ENCODE results near the gene ZFAND2A.
"Not testable (repeated sequence)": the region's sequence is repeated elsewhere in the genome, so short reads cannot be mapped to it uniquely, and the experiment has no call there.

The ZFAND2A gene

DNA sequence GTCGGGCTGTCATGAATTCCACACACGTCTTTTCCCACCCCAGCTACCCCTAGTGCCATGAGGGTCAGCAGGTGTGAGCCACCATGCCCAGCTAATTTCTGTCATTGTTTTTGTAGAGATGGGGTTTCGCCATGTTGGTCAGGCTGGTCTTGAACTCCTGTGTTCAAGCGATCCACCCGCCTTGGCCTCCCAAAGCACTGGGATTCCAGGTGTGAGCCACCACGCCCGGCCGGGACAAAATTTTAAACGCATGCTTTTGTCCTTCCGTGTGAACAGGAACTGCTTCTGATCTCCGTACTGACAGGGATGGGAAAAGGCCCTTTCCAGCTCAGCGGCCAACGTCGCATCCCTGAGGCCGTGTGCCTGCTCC lies 15.6 kb upstream of the ZFAND2A start:
- no peak for DNase-seq (ENCODE audit: low read depth)

GRCh38 chr7:1174881-1175596 lies 15.0 kb upstream of the ZFAND2A start:
- no peak for DNase-seq (ENCODE audit: low read depth)

DNA sequence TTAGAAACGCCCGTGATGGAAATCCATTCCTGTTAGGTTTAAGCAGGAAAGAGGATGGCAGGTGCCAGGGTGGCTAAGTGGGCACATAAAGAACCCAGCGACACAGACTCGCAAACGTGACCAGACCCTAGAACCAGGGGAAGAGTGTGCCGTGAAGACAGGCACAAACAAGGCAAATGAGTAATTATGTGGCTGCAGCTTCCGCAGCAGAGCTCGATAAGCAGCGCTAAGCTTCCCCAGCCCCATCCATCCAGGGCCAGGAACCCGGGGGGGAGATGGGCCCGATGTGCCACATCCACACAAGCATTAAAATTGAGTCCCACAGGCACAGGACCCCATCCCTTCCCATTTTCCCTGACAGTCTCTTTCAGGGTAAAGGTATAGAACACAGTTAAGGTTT lies 14.0 kb upstream of the ZFAND2A start:
- no peak for DNase-seq (ENCODE audit: low read depth)

GRCh38 chr7:1172666-1173523 lies 12.9 kb upstream of the ZFAND2A start:
- DNase-seq (ENCODE audit: low read depth) = no peak

DNA sequence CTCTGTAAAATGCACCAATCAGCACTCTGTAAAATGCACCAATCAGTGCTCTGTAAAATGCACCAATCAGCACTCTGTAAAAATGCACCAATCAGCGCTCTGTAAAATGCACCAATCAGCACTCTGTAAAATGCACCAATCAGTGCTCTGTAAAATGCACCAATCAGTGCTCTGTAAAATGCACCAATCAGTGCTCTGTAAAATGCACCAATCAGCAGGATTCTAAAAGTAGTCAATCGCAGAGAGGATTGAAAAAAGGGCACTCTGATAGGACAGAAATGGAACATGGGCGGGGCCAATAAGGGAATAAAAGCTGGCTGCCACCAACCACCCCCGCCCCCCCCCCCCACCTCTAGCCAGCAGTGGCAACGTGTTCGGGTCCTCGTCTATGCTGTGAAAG lies 11.5 kb upstream of the ZFAND2A start:
- DNase-seq (ENCODE audit: low read depth) = not testable (repeated sequence)

DNA sequence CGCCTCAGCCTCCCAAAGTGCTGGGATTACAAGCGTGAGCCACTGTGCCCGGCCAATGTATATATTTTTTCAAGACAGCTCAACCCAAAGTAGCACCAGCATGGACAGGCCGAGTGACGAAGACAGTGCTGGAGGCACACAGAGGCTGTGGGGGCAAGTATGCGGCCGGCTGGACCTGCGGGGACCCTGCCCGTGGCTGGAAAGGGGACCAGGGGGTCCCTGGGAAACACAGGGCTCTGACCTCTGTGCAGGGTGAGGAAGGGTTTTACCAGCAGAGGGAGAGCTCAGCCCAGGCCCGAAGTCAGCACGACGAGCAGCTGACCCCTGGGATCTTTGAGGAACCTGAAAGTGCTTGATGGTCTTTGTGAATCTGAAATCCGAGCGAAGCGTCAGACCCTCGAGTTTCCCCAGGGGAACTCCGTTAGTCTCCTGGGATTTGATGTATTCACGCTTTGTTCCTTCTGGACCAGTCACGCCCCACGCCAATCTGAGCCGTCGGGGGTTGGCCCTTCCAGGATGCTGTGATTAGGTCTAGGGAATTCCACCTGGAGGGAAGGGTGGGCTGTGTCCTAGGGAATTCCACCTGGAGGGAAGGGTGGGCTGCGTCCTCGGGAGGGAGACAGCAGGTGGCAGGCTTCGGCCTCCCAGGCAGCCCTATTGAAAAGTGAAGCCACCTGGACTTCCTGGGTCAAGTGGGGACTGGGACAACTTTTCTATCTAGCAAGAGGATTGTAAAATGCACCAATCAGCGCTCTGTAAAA lies 10.9 kb upstream of the ZFAND2A start:
- no peak for DNase-seq (ENCODE audit: low read depth)

GRCh38 chr7:1169409-1170368 lies 9.7 kb upstream of the ZFAND2A start:
- DNase-seq (ENCODE audit: low read depth) = peak; percentile 92

DNA sequence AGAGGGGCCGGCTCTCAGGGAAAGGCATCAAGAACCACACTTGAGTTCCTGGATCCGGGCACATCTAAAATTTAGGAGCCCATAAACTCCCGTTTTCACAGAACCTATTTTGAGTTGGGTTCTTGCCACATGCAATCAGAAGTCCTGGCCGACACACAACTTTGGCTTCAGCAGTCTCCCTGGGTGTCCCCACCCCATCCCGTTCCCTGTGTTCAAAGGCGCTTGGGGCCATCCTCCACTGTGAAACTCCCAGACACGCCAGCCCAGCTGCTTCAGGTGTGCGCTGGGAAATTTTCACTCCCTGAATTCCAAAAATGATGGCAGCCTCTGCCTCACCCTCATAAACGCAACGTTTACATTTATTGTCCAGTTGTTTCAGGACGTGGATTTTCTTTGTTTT lies 8.4 kb upstream of the ZFAND2A start:
- no peak for DNase-seq (ENCODE audit: low read depth)

DNA sequence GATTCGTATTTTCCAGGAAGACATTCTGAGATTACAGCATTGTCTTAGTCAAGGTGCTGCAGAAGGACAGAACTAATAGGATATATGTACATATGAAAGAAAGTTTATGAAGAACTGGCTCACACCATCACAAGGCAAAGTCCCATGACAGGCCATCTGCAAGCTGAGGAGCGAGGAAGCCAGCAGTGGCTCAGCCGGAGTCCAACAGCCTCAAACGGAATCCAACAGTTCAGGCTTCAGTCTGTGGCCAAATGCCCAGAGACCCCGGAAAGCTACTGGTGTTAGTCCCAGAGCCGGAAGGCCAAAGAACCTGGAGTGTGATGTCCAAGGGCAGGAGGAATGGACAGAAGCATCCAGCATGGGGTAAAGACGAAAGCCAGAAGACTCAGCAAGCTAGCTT lies 4.4 kb upstream of the ZFAND2A start:
- DNase-seq (ENCODE audit: low read depth) = no peak

DNA sequence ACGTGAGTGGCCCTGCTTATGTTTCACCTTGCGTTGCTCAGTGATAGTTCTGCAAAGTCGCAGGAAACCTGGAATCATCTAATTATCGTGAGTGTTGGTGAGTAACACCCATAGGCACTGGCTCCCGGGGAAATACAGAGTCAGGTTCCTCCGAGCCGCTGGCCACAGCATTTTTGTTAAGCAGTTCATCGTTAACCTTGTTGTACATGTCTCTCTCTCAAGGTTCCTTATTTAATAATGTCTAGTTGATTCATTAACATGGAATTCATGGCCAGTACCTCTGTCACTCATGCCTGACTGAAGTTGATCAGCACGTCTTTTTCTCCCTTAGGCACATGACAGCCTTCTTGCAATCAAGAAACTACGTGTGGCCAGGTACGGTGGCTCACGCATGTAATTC lies 3.1 kb upstream of the ZFAND2A start:
- no peak for DNase-seq (ENCODE audit: low read depth)

- no peak for DNase-seq (ENCODE audit: low read depth)
Observed at GRCh38 chr7:1160670-1161021, 650 bp upstream of the ZFAND2A start.

GRCh38 chr7:1159231-1159630 lies 765 bp downstream of the ZFAND2A start:
- DNase-seq (ENCODE audit: low read depth) = not testable (repeated sequence)

DNA sequence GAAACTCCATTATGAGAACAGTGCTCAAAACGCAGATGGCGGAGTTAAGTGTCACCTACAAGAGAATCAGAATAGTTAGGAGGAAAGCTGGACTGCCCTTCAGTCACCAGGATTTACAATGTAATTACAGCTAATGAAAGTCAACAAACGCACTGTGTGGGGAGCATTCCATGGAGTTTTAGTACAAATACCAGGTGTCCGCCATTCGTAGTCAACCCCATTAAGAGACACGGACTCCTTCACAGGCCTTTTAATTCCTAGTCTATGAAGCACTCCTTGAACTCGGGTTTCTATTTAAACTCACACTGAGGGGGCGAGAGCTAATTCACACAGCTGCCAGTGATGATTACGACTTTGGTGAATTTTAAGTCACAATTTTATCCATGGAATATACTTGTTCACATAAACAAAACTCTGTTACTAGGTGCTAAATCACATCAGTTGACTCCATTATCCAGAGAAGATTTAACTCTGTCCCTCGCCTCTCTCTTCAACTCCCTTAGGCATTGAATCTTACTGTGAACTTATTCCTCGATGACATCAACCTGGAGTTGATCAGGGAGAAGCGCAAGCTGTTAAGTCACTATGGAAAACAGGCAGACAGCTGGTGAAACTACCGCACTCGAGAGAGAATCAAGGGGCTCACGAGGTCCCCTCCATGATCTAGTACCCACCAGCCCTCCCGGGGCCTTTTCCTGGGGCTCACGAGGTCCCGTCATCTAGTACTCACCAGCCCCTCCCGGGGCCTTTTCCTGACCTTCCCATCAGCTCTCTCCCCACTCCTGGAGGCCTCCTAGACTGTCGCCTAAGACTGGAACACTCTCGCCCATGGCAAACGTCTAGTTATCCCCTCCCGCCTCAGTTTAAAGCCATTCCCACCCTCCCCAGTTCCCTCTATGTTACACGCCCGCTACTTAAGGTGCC lies 1.5 kb downstream of the ZFAND2A start:
- no peak for DNase-seq (ENCODE audit: low read depth)

DNA sequence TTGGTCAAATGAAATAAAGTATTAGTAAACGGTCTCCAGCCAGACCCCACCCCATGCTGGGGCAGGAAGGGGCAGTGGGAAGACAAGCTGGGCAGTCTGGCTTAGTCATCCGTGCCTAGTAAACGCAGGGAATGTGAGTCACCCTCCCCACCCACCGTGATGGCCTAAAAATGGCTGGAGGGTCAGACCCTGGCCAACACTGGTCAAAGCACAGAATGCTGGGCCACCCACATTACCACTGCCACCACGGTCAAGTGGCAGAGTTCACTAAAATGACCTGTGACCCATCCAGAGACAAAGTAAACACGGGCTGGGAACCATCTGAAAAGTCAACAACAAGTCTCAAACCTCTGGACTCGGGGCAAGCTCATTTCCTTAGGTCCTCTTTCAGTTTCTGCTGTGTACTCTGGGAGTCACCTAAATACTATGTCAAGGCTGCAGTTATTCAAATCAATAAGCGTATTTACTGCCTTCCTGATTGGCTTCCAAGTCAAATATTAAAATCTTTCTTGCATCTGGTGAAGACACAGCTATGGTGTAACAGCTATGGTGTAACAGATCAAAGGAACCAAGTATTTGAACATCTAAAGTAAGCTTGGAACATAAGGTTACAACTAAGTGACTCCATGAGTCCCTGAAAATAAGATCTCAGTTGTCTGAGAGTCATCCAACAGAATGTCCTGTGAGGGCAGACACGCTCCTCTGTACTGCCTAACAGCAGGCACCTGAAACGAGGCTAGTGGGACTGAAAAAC lies 3.0 kb downstream of the ZFAND2A start:
- DNase-seq (ENCODE audit: low read depth) = no peak

- not testable (repeated sequence) for DNase-seq (ENCODE audit: low read depth)
Observed at GRCh38 chr7:1155818-1156781, 3.9 kb downstream of the ZFAND2A start.

GRCh38 chr7:1154172-1154739 lies 5.7 kb downstream of the ZFAND2A start:
- DNase-seq (ENCODE audit: low read depth) = no peak

GRCh38 chr7:1152492-1152891 lies 7.5 kb downstream of the ZFAND2A start:
- no peak for DNase-seq (ENCODE audit: low read depth)
